B cell (primary cell): Measurements from ENCODE around the gene ABCA7. TPM values are rescaled to one million over a fixed set of nuclear protein-coding genes. Genes with fewer than 3 reads are reported as not detected.
A peak's percentile ranks its signal among the peaks of the same experiment; 100 is the strongest.

Experiments used
- ATAC-seq: fragments of 200-7000 bp; cut with Tn5 transposase; one replicate; pipeline ENCODE4 v1.10.0; 2021; ENCODE audit warnings: low read depth, mild to moderate bottlenecking, moderate number of reproducible peaks, moderate library complexity
- CTCF ChIA-PET: fragments of 350-600 bp; sonication (Branson Sonifier 250); formaldehyde crosslinking; loops from one replicate; lab custom pipeline; 2021; ENCODE audit warnings: antibody characterized with exemption, inconsistent platforms; lab: Charles Lee
- POLR2A ChIA-PET: fragments of 350-600 bp; sonication (Branson Sonifier 250); formaldehyde crosslinking; loops from one replicate; lab custom pipeline; 2021; ENCODE audit warnings: antibody characterized with exemption; lab: Charles Lee
- DNase-seq: peaks from one replicate; pipeline ENCODE4 v3.0.0; 2013
- H2AFZ ChIP-seq: 2 replicates; pipeline ENCODE4 v1.6.1; 2012; ENCODE audit warnings: mild to moderate bottlenecking, low read depth, low read length; ENCODE audit not compliant: insufficient read depth, poor library complexity, severe bottlenecking
- H3K27ac ChIP-seq, 2 donors: 1 replicate in 1 of 2; 2 replicates in 1 of 2; pipeline ENCODE4 v1.5.1; 2012 to 2013; ENCODE audit warnings: low read length in 2 of 2, mild to moderate bottlenecking in 2 of 2, moderate library complexity in 1 of 2
- H3K27me3 ChIP-seq, 4 experiments: fragments of 200-600 bp in 1 of 4; sonication (generic) in 1 of 4; replicated peaks in 1 of 4; 1 replicate in 2 of 4; 2 replicates in 2 of 4; pipeline versions ENCODE4 v1.6.1 to v1.7.0; 2013 to 2016; ENCODE audit warnings: low read length in 3 of 4, mild to moderate bottlenecking in 2 of 4, mixed read lengths in 1 of 4, moderate library complexity in 1 of 4; ENCODE audit not compliant: insufficient read depth in 4 of 4, control insufficient read depth in 3 of 4; ENCODE audit errors: control extremely low read depth in 1 of 4
- H3K36me3 ChIP-seq, 2 experiments: replicated peaks in 1 of 2; 1 replicate in 1 of 2; 2 replicates in 1 of 2; pipeline versions ENCODE4 v1.6.1 to v1.7.1; 2013; ENCODE audit warnings: low read length in 1 of 2; ENCODE audit not compliant: insufficient read depth in 2 of 2, control insufficient read depth in 1 of 2; ENCODE audit errors: control extremely low read depth in 1 of 2, extremely low read depth in 1 of 2
- H3K4me1 ChIP-seq, 2 donors: fragments of 200-600 bp in 1 of 2; sonication (generic) in 1 of 2; 1 replicate in 1 of 2; 2 replicates in 1 of 2; pipeline versions ENCODE4 v1.5.1 to v1.6.1; 2013 to 2017; ENCODE audit warnings: low read length in 2 of 2; ENCODE audit not compliant: control insufficient read depth in 2 of 2, insufficient read depth in 2 of 2
- H3K4me2 ChIP-seq: replicated peaks from 2 replicates; pipeline ENCODE3; 2012; ENCODE audit warnings: mild to moderate bottlenecking, low read depth, low read length; ENCODE audit not compliant: poor library complexity, severe bottlenecking
- H3K4me3 ChIP-seq, 5 experiments: fragments of 200-600 bp in 1 of 5; sonication (generic) in 1 of 5; 1 replicate in 3 of 5; 2 replicates in 2 of 5; pipeline versions ENCODE4 v1.5.1 to v1.7.0; 2011 to 2016; ENCODE audit warnings: low read length in 4 of 5, mild to moderate bottlenecking in 4 of 5, low read depth in 2 of 5, control low read depth in 1 of 5, moderate library complexity in 1 of 5; ENCODE audit not compliant: insufficient read depth in 1 of 5; ENCODE audit errors: control extremely low read depth in 1 of 5, extremely low read depth in 1 of 5
- H3K79me2 ChIP-seq: fragments of 200-600 bp; sonication (generic); one replicate; pipeline ENCODE4 v1.6.0; 2016; ENCODE audit warnings: low read length; ENCODE audit not compliant: control insufficient read depth, insufficient read depth
- H3K9ac ChIP-seq: fragments of 200-600 bp; sonication (generic); 2 replicates; pipeline ENCODE4 v1.6.1; 2017; ENCODE audit warnings: mild to moderate bottlenecking, low read length, moderate library complexity
- H3K9me3 ChIP-seq, 3 donors: one replicate each; pipeline versions ENCODE4 v1.6.1 to v1.7.1; 2013; ENCODE audit warnings: low read length in 2 of 3; ENCODE audit not compliant: control insufficient read depth in 2 of 3, insufficient read depth in 1 of 3; ENCODE audit errors: control extremely low read depth in 1 of 3
- H4K20me1 ChIP-seq: 2 replicates; pipeline ENCODE4 v1.6.0; 2012; ENCODE audit warnings: mild to moderate bottlenecking, low read length; ENCODE audit not compliant: insufficient read depth, control insufficient read depth, poor library complexity, severe bottlenecking
- H3K27ac Mint-ChIP-seq: one replicate; pipeline ENCODE4 v1.8.0; 2021; ENCODE audit warnings: mixed read lengths
- H3K27me3 Mint-ChIP-seq: one replicate; pipeline ENCODE4 v1.8.0; 2021; ENCODE audit warnings: mixed read lengths
- H3K4me1 Mint-ChIP-seq: one replicate; pipeline ENCODE4 v1.8.0; 2021; ENCODE audit warnings: mixed read lengths
- H3K4me3 Mint-ChIP-seq: one replicate; pipeline ENCODE4 v1.8.0; 2021; ENCODE audit warnings: mixed read lengths
- H3K9me3 Mint-ChIP-seq: one replicate; pipeline ENCODE4 v1.8.0; 2022; ENCODE audit warnings: mixed read lengths; ENCODE audit not compliant: insufficient read depth
- EZH2 ChIP-seq: IDR thresholded peaks from 2 replicates; pipeline ENCODE4 v1.6.1; 2012; ENCODE audit warnings: borderline replicate concordance, low read depth, mild to moderate bottlenecking, moderate library complexity, low read length; ENCODE audit not compliant: insufficient read depth, poor library complexity, severe bottlenecking
- WGBS: methylation state at CpG from one replicate; pipeline ENCODE4 v1.1.5; 2013; ENCODE audit warnings: missing lambda C conversion rate; ENCODE audit not compliant: insufficient coverage; 5-methylcytosine and 5-hydroxymethylcytosine counted together
- intact Hi-C: fragments of 100-400 bp; cut with micrococcal nuclease; formaldehyde crosslinking; loops from one replicate; pipeline ENCODE4 v1.10.0; 2022
- polyA plus RNA-seq: library from polyadenylated mRNA; depleted of rRNA; stranded (reverse); fragments of >200 nt; gene quantifications from 2 replicates; pipeline ENCODE4 v1.2.3, GENCODE V29; 2012
- total RNA-seq, 2 donors: library from RNA; stranded (reverse); fragments of 120-200 nt in 1 of 2; gene quantifications; 1 replicate in 1 of 2; 2 replicates in 1 of 2; pipeline versions ENCODE4 v1.2.3 to v1.2.4, GENCODE V29; 2013 to 2022
- TF ChIP-seq, protein P1 (sequence below): fragments of 200-600 bp; IDR thresholded peaks from one replicate; pipeline ENCODE4 v1.8.0; 2022; ENCODE audit warnings: antibody characterized with exemption, mild to moderate bottlenecking

The ABCA7 gene
- total and polyA plus RNA-seq, 2 donors (not counting 1 experiment from before 2014, with no cell fraction given), result 192 to 281 TPM

DNA sequence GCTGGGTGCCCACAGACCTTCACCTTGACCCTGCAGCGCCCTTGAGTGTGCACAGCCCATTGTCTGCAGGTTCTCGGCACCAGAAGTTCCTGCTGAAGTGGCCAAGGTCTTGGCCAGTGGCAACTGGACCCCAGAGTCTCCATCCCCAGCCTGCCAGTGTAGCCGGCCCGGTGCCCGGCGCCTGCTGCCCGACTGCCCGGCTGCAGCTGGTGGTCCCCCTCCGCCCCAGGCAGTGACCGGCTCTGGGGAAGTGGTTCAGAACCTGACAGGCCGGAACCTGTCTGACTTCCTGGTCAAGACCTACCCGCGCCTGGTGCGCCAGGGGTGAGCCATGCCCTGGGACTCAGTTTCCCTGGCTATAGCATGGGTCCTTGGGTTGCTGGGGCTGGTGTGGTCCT, 15.1 kb downstream of the ABCA7 start:
- Histone ChIP-seq H4K20me1 (no peaks in the 10 kb centered on the region), H3K4me2 (no peak overlapping the region), H3K4me1 (peaks cover 0 to 21% of the 10 kb centered on the region in 2 donors), H3K9me3 (peaks cover 1 to 61% (median 29%) of the 10 kb centered on the region in 3 donors), H3K4me3 (no peak overlapping the region), H3K27me3 (no peaks in the 10 kb centered on the region), H3K36me3 (peaks cover 6 to 77% of the 10 kb centered on the region in 2 experiments), H3K9ac (no peak overlapping the region), H3K79me2 (no peaks in the 10 kb centered on the region), H2AFZ (no peak overlapping the region), H3K27ac (no peak overlapping the region)
- intact Hi-C loops, result loop anchor here (5.0 kb wide), 1 partner anchor 137 kb away; no protein-coding TSS in a partner anchor
- ChIA-PET CTCF (interaction anchor here (1.1 kb wide), 1 partner anchor 14 kb away, joined by 3 read pairs; no protein-coding TSS in a partner anchor), POLR2A (interaction anchor here (1.4 kb wide), 1 partner anchor 20 kb away, joined by 4 read pairs; no protein-coding TSS in a partner anchor)
- no peak overlapping the region for H3K27ac Mint-ChIP-seq
- H3K9me3 Mint-ChIP-seq, result no peaks in the 10 kb centered on the region
- no peak overlapping the region for H3K4me3 Mint-ChIP-seq
- ATAC-seq, result no peak
- 92% methylated on average over 14 of the region's 14 CpGs for WGBS
- TF ChIP-seq, protein P1, sequence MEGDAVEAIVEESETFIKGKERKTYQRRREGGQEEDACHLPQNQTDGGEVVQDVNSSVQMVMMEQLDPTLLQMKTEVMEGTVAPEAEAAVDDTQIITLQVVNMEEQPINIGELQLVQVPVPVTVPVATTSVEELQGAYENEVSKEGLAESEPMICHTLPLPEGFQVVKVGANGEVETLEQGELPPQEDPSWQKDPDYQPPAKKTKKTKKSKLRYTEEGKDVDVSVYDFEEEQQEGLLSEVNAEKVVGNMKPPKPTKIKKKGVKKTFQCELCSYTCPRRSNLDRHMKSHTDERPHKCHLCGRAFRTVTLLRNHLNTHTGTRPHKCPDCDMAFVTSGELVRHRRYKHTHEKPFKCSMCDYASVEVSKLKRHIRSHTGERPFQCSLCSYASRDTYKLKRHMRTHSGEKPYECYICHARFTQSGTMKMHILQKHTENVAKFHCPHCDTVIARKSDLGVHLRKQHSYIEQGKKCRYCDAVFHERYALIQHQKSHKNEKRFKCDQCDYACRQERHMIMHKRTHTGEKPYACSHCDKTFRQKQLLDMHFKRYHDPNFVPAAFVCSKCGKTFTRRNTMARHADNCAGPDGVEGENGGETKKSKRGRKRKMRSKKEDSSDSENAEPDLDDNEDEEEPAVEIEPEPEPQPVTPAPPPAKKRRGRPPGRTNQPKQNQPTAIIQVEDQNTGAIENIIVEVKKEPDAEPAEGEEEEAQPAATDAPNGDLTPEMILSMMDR, result no peak
- no peak for TF ChIP-seq EZH2
- DNase-seq, result no peak
- no peaks in the 10 kb centered on the region for H3K27me3 Mint-ChIP-seq
- peaks cover 19% of the 10 kb centered on the region for H3K4me1 Mint-ChIP-seq

DNA sequence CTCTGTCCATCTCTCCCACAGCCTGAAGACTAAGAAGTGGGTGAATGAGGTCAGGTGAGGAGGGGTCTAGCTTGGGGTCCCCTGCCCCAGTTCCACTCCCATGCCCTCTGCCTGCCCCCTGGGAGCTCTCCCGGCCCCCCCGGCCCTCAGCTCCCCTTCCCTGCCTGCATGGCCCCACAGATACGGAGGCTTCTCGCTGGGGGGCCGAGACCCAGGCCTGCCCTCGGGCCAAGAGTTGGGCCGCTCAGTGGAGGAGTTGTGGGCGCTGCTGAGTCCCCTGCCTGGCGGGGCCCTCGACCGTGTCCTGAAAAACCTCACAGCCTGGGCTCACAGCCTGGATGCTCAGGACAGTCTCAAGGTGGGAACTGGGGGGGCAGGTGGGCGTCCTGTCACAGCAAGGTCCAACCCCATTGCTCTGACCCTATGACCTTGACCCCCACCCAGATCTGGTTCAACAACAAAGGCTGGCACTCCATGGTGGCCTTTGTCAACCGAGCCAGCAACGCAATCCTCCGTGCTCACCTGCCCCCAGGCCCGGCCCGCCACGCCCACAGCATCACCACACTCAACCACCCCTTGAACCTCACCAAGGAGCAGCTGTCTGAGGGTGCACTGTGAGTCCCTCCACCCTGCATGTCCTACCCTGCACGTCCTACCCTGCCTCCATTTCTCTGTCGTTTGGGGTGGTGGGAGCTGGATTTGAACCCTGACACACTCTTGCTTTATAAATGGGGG, 16.1 kb downstream of the ABCA7 start:
- Histone ChIP-seq H4K20me1 (no peaks in the 10 kb centered on the region), H3K36me3 (peaks cover 6 to 71% of the 10 kb centered on the region in 2 experiments), H3K4me3 (no peak overlapping the region), H2AFZ (no peak overlapping the region), H3K9ac (no peak overlapping the region), H3K4me2 (no peak overlapping the region), H3K27ac (no peak overlapping the region), H3K9me3 (peaks cover 1 to 65% (median 29%) of the 10 kb centered on the region in 3 donors), H3K79me2 (no peaks in the 10 kb centered on the region), H3K27me3 (no peaks in the 10 kb centered on the region), H3K4me1 (peaks cover 0 to 21% of the 10 kb centered on the region in 2 donors)
- intact Hi-C loops, result loop anchor here (5.0 kb wide), 1 partner anchor 136 kb away; no protein-coding TSS in a partner anchor
- peak overlapping the region; percentile 26 for H3K27ac Mint-ChIP-seq
- 98% methylated on average over 9 of the region's 20 CpGs for whole genome bisulfite sequencing
- peaks cover 19% of the 10 kb centered on the region for H3K4me1 Mint-ChIP-seq
- POLR2A ChIA-PET, result interaction anchor here (1.2 kb wide), 1 partner anchor 17 kb away, joined by 4 read pairs; the partner anchor contains the start of gene ABCA7
- H3K27me3 Mint-ChIP-seq, result no peaks in the 10 kb centered on the region
- TF ChIP-seq, protein P1, result no peak
- ATAC-seq, result no peak
- no peak overlapping the region for H3K4me3 Mint-ChIP-seq
- DNase-seq, result no peak
- CTCF ChIA-PET, result interaction anchor here (1.1 to 2.3 kb wide), 3 partner anchors 15 to 31 kb away, joined by 3 to 22 read pairs (median 3); no protein-coding TSS in a partner anchor
- no peaks in the 10 kb centered on the region for H3K9me3 Mint-ChIP-seq
